DOHH2 (cell line): ENCODE results near the gene CD300H.

ENCODE experiments used
- CTCF ChIP-seq: fragments of 200-600 bp; sonication (generic); IDR thresholded peaks from one replicate; pipeline ENCODE4 v1.5.1; 2014; ENCODE audit warnings: antibody characterized with exemption, mild to moderate bottlenecking, low read depth, low read length; ENCODE audit not compliant: poor library complexity, severe bottlenecking
- EZH2phosphoT487 ChIP-seq: fragments of 200-600 bp; sonication (generic); IDR thresholded peaks from 2 replicates; pipeline ENCODE4 v1.6.1; 2017; ENCODE audit warnings: borderline replicate concordance, mild to moderate bottlenecking, antibody characterized with exemption, low read length, moderate library complexity, mixed read lengths

DNA sequence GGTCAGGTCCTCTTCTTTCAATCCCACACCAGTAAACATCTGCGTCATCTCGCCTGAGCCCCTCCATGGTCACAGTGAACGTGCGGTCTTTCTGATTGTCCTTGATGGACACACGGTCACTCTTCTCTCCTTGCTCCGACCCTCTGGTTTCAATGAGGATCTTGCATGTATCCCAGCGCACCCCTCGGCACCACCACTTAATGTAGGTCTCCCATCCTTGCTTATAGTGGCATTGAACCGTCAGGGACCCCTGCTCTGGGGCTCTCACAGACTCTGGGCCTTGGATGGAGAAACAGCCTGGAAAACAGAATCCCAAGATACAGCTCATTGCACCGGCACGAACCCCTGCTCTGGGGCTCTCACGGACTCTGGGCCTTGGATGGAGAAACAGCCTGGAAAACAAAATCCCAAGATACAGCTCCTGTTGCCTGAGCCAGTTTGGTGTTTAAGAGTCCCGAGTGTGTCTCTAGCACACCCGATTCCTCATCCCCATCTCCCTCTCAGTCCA, 41.5 kb downstream of the CD300H start:
- TF ChIP-seq CTCF (no peak), EZH2phosphoT487 (no peak)
